Stomach (tissue), 4 donors: ENCODE results near the gene PPP2R2C.

ENCODE experiments used
- CTCF ChIP-seq, 7 experiments: fragments of 450-650 bp in 4 of 7; fragments of 200-600 bp in 3 of 7; sonication (generic) in 3 of 7; IDR thresholded peaks; one replicate each; pipeline ENCODE4 v1.5.1; 2016 to 2019; ENCODE audit warnings: antibody characterized with exemption in 7 of 7, control low read depth in 2 of 7, mild to moderate bottlenecking in 1 of 7
- EP300 ChIP-seq: sonication (generic); formaldehyde crosslinking; IDR thresholded peaks from one replicate; pipeline ENCODE4 v1.6.1; 2017; ENCODE audit warnings: antibody characterized with exemption
- POLR2A ChIP-seq, 4 donors: fragments of 450-650 bp; IDR thresholded peaks; one replicate each; pipeline ENCODE4 v1.6.1; 2016; ENCODE audit warnings: antibody characterized with exemption in 4 of 4, control low read depth in 2 of 4, mild to moderate bottlenecking in 1 of 4, moderate library complexity in 1 of 4
- POLR2AphosphoS5 ChIP-seq, 3 donors: sonication (generic); formaldehyde crosslinking; IDR thresholded peaks; one replicate each; pipeline ENCODE4 v1.6.1; 2016; ENCODE audit warnings: antibody characterized with exemption in 3 of 3

DNA sequence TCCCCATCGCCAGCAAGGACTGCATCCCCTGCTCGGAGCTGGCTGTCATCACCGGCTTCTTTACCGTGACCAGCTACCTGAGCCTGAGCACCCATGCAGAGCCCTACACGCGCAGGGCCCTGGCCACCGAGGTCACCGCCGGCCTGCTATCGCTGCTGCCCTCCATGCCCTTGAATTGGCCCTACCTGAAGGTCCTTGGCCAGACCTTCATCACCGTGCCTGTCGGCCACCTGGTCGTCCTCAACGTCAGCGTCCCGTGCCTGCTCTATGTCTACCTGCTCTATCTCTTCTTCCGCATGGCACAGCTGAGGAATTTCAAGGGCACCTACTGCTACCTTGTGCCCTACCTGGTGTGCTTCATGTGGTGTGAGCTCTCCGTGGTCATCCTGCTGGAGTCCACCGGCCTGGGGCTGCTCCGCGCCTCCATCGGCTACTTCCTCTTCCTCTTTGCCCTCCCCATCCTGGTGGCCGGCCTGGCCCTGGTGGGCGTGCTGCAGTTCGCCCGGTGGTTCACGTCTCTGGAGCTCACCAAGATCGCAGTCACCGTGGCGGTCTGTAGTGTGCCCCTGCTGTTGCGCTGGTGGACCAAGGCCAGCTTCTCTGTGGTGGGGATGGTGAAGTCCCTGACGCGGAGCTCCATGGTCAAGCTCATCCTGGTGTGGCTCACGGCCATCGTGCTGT, 171.2 kb downstream of the PPP2R2C start:
- TF ChIP-seq POLR2A (IDR thresholded peaks at IDR 0.05), result no peak
- no peak for TF ChIP-seq CTCF (IDR thresholded peaks at IDR 0.05)
- no peak for TF ChIP-seq POLR2AphosphoS5 (IDR thresholded peaks at IDR 0.05)
- no peak for TF ChIP-seq EP300
